HPDE6-E6E7 (cell line): ENCODE measurements around the gene TMEM139.

ENCODE experiments used
- DNase-seq: peaks from one replicate; pipeline ENCODE4 v3.0.0; 2011; ENCODE audit warnings: missing footprints; ENCODE audit errors: extremely low spot score

Gene TMEM139

GRCh38 chr7:143325240-143325639, 40.5 kb downstream of the TMEM139 start:
- DNase-seq, result no peak

GRCh38 chr7:143327903-143328302, 43.1 kb downstream of the TMEM139 start:
- no peak for DNase-seq

GRCh38 chr7:143329471-143330170, 44.9 kb downstream of the TMEM139 start:
- no peak for DNase-seq

DNA sequence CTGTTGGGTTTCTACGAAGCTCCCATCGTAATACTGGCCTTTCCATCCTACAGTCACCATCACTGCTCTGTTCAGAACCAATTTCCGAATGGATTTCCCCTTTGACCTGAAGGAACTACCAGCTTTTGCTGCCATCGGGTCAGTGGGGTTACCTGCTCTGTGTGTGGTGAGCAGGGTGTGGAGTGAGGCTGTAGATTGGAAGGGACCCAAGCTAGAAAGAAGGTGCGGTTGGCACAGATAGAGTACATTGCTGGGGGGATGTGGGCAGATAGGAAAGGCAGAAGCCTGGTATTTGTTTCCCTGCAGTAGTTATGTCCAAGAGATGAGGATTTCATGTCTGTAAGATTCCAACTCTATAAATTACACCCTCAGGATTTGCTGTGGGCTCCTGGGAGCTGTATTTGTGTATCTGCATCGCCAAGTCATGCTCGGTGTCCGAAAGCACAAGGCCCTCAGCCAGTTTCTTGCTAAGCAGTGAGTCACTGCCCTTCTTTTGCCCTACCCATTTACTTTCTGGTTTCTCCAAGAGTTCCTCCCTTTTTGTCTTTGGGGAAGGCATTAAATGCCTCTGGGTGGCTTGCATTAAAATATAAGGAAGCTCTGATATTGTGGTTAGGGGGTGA, 46.5 kb downstream of the TMEM139 start:
- peak; percentile 88 for DNase-seq

DNA sequence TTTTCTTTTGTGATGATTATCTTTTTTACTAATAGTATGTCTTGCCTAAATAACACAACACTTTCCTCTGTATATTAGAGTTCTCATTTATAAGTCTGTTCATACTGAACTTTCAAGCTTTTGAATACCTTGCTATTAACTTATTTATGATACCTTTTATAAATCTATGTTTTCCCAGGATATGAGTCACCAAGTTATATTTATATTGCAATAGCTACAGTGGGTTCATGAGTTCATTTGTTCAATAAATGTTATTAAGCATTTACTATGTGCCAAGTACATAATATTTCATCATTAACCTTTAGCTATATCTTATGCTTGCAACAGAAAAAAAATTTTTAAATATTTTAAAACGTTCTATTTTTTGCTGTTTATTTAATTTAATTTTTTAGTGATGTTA, 49.5 kb downstream of the TMEM139 start:
- DNase-seq, result no peak

DNA sequence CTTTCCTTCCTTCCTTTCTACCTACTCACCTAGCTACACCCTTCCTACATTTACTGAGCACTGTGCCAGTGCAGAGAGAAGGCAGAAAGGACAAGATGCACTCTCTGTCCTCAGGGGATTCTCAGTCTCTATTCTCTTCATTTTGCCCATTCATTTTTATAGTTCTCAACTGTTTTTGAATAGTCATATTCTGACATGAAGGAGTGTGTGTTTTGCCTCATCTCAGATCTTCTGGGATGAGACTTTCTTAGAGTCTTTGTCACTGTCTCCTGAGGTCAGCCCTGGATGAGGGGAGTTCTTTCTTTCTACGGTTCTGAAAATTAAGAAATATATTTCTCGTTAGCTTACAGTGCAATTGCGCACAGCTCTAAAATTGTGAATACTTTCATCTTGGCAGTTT, 52.5 kb downstream of the TMEM139 start:
- DNase-seq, result no peak
